HG03064 (cell line): Measurements from ENCODE around the gene ZG16.
A peak's percentile ranks its signal among the peaks of the same experiment; 100 is the strongest.

Experiments
- ATAC-seq: cut with Tn5 transposase; IDR thresholded peaks from one replicate; pipeline ENCODE4 v1.9.1; 2021; ENCODE audit warnings: low read depth; ENCODE audit not compliant: unreplicated experiment

Gene ZG16

GRCh38 chr16:29807426-29808218, 29.6 kb downstream of the ZG16 start:
- ATAC-seq, result no peak

- no peak for ATAC-seq
Measured at GRCh38 chr16:29808219-29808900, 30.3 kb downstream of the ZG16 start.

- ATAC-seq, result no peak
Measured at GRCh38 chr16:29809031-29809747, 31.1 kb downstream of the ZG16 start.

DNA sequence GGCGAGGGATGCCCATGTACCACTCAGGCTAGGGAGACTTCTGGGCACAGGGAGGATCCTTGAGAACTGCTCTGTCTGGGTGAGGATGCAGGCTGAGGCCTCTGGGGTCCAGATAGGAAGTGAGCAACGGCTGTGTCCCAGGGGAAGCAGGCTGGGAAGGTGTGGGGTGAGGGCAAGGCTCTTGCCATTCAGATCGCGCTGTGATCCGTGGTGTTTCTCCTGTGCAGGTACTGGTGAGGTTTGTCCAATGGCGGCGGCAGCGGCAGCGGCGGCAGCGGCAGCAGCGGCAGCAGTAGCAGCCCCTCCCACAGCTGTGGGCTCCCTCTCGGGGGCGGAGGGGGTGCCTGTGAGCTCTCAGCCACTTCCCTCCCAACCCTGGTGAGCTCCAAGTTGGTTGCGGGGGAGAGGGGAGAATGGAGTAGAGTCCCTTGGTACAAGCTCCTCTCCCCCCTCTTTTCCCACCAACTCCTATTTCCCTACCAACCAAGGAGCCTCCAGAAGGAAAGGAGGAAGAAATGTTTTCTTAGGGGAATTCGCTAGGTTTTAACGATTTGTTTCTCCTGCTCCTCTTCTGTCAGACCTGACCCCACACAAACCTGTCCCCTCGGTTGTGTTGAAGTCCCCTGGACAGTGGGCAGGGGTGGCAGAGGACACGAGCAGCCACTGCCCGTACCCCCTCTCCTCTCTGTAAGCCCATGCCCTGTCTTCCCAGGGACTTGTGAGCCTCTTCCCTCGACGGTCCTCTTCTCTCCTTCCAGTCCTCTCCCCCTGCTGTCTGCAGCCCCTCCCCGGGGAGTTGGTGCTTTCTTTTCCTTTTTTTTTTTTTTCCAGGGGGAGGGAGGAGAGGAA, 32.0 kb downstream of the ZG16 start:
- ATAC-seq, result no peak

- no peak for ATAC-seq
Measured at GRCh38 chr16:29810699-29811169, 32.7 kb downstream of the ZG16 start.

GRCh38 chr16:29811170-29811895, 33.3 kb downstream of the ZG16 start:
- peak; percentile 40 for ATAC-seq

GRCh38 chr16:29811896-29812665, 34.0 kb downstream of the ZG16 start, which contains the start of gene PRRT2:
PRRT2 (plus strand) TSS chr16:29812193; CDS start chr16:29813055, 862 bp downstream.
- no peak for ATAC-seq

DNA sequence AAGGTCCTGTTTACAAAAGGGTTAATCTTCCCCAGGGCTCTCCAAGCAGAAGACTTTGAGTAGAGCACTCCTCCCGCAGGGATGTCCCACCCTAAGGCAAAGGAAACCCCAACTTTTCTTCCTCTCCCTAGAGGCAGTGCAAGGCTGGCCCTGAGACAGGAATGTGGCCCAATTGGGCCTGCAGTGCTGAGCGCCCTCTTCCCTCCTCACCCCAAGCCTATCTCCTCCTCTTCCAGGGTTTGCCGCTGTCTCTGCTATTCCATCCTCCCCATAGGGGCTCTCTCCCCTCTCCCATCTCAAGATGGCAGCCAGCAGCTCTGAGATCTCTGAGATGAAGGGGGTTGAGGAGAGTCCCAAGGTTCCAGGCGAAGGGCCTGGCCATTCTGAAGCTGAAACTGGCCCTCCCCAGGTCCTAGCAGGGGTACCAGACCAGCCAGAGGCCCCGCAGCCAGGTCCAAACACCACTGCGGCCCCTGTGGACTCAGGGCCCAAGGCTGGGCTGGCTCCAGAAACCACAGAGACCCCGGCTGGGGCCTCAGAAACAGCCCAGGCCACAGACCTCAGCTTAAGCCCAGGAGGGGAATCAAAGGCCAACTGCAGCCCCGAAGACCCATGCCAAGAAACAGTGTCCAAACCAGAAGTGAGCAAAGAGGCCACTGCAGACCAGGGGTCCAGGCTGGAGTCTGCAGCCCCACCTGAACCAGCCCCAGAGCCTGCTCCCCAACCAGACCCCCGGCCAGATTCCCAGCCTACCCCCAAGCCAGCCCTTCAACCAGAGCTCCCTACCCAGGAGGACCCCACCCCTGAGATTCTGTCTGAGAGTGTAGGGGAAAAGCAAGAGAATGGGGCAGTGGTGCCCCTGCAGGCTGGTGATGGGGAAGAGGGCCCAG, 34.9 kb downstream of the ZG16 start:
- no peak for ATAC-seq

DNA sequence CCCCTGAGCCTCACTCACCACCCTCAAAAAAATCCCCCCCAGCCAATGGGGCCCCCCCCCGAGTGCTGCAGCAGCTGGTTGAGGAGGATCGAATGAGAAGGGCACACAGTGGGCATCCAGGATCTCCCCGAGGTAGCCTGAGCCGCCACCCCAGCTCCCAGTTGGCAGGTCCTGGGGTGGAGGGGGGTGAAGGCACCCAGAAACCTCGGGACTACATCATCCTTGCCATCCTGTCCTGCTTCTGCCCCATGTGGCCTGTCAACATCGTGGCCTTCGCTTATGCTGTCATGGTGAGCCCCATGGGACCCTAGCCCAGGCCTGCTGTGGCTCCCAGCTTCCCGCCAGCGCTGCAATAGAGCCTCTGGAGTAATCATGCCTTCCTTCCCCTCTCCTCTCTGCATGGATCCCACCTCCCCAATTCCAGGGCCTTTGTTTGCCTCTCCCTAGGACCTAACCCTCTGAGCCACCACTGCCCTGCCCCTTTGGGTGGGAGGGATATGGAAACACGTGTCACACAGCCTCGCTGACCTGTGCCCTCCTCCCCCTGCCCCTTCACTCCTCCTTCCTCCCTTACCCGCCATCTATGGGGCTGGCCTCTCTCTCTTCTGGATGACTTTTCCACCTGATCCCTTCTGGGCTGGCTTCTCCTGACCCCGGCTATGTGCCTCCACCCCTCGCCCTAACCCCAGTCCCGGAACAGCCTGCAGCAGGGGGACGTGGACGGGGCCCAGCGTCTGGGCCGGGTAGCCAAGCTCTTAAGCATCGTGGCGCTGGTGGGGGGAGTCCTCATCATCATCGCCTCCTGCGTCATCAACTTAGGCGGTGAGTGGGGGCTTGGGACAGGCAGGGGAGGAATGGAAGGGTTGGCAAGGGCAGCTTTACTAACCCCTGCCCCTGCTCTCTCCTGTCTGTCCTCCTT, 35.8 kb downstream of the ZG16 start:
- ATAC-seq, result no peak

DNA sequence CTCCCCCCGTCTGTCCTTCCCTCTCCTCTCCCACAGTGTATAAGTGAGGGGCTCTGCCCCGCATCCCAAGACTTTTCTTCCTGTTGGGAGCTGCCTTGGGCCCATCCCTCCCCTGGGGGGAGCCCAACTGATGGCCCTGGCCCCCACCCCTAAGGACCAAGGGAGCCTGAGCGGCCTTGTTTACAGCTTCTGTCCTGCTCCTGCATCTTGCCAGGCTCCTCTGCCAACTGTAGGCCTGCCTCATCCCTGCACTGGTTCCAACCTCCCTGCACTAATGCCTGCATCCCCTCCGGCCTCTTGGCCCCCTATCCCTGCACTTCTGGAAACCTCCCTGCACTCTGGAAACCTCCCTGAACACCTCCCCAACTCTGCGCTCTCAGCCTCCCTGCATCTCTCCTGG, 36.5 kb downstream of the ZG16 start:
- no peak for ATAC-seq

GRCh38 chr16:29815032-29815721, 37.1 kb downstream of the ZG16 start:
- no peak for ATAC-seq

DNA sequence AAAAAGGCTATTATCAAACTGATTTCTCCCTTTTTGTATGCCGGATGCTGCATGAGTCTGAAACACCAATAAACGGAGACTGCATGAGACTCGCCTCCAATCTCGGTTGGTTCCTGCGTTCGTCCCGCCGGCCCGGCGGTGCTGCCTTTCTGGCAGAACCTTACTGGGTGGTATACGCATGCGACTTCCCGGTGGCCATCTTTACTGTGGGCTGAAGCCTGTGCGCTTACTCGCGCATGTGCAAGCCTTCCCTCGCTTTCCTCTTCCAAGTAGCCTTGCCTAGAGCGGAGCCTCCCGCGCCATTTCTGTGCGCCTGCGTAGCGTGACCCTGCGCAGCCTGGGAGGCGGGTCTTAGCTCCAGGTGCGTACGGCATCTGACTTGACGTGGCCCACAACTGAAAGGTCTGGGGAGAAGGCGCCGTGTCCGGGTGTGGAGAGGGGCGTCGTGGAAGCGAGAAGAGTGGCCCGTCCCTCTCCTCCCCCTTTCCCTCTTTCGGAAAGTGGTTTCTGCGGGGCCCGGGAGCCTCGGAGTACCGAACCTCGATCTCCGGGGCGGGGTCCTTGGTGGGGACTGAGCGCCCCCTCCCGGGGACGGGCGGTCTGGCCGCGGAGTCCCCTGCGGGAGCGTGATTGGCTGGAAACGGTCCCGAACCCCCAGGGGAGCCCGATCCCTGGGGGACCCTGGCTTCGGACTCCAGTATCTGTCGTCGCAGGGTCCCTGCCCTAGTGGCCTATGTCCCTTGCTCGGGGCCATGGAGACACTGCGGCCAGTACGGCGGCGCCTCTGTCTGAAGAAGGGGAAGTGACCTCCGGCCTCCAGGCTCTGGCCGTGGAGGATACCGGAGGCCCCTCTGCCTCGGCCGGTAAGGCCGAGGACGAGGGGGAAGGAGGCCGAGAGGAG, 38.0 kb downstream of the ZG16 start, which contains the start of gene PAGR1:
PAGR1 (plus strand) TSS at position 360 of the 901 bp plus-strand sequence; CDS start at position 734, 374 bp downstream.
- ATAC-seq, result peak; percentile 46

- ATAC-seq, result peak; percentile 8
Measured at GRCh38 chr16:29816694-29817441, 38.8 kb downstream of the ZG16 start.

- no peak for ATAC-seq
Measured at GRCh38 chr16:29818082-29818481, 40.0 kb downstream of the ZG16 start.
